A549 (cell line): ENCODE data around the gene PPP1R12C. TPM values are rescaled to one million over a fixed set of nuclear protein-coding genes. Genes with fewer than 3 reads are reported as not detected.

ENCODE experiments used
- ATAC-seq, 2 experiments: fragments of 200-7000 bp in 1 of 2; fragments of >200 bp in 1 of 2; cut with Nextera tagmentation in 1 of 2; cut with Tn5 transposase in 1 of 2; 3 replicates each; pipeline versions ENCODE4 v1.8.0 to v1.9.1; 2018 to 2020; ENCODE audit warnings: mild to moderate bottlenecking in 1 of 2, moderate library complexity in 1 of 2
- CTCF ChIA-PET: fragments of 300-600 bp; sonication (Branson Sonifier 250); formaldehyde crosslinking; extraction: SDS; loops from one replicate; lab custom pipeline; 2021; ENCODE audit warnings: antibody characterized with exemption, inconsistent platforms; lab: Yijun Ruan, JAX
- POLR2A ChIA-PET: fragments of 350-600 bp; formaldehyde crosslinking; extraction: SDS; loops from one replicate; lab custom pipeline; 2021; ENCODE audit warnings: antibody characterized with exemption, inconsistent platforms; lab: Yijun Ruan, JAX
- DNase-seq, 2 experiments: peaks; one replicate each; pipeline versions ENCODE4 v3.0.0 to v3.0.0-alpha.2; 2011 to 2016; ENCODE audit warnings: low read depth in 1 of 2, low spot score in 1 of 2
- FAIRE-seq: peaks from 2 replicates; lab custom pipeline; 2011; peaks lifted over from hg19 to GRCh38; lab: Jason Lieb, UNC
- H3K27ac ChIP-seq, 2 experiments: fragments of >200 bp; sonication (Bioruptor Twin); formaldehyde crosslinking; 3 replicates each; pipeline ENCODE4 v1.5.1; 2016 to 2017
- H3K4me1 ChIP-seq: fragments of >200 bp; sonication (Bioruptor Twin); formaldehyde crosslinking; 3 replicates; pipeline ENCODE4 v1.6.1; 2016
- H3K4me2 ChIP-seq: fragments of >200 bp; sonication (Bioruptor Twin); formaldehyde crosslinking; 3 replicates; pipeline ENCODE4 v1.6.1; 2016
- H3K4me3 ChIP-seq: fragments of >200 bp; sonication (Bioruptor Twin); formaldehyde crosslinking; 3 replicates; pipeline ENCODE4 v1.5.1; 2016
- H3K9me3 ChIP-seq: fragments of >200 bp; sonication (Bioruptor Twin); formaldehyde crosslinking; 3 replicates; pipeline ENCODE4 v1.6.1; 2016
- CBX2 ChIP-seq: fragments of 200-600 bp; sonication (generic); IDR thresholded peaks from 2 replicates; pipeline ENCODE4 v1.6.1; 2016; ENCODE audit warnings: low read depth, mild to moderate bottlenecking, borderline replicate concordance
- CEBPB ChIP-seq, 2 experiments: fragments of >200 bp in 1 of 2; sonication (Bioruptor Twin) in 1 of 2; formaldehyde crosslinking in 1 of 2; IDR thresholded peaks; 2 replicates each; pipeline ENCODE4 v1.6.1; 2012 to 2016
- CHD2 ChIP-seq: fragments of 150-350 bp; IDR thresholded peaks from 2 replicates; pipeline ENCODE4 v1.6.1; 2014; ENCODE audit warnings: low read length; ENCODE audit not compliant: partially characterized antibody
- EHF ChIP-seq: fragments of 250-450 bp; sonication (Bioruptor Pico); IDR thresholded peaks from 2 replicates; pipeline ENCODE4 v1.5.0; 2020; ENCODE audit warnings: mild to moderate bottlenecking
- FOSB ChIP-seq: fragments of 250-450 bp; sonication (Bioruptor Pico); IDR thresholded peaks from 2 replicates; pipeline ENCODE4 v1.5.0; 2020; ENCODE audit warnings: mild to moderate bottlenecking, moderate library complexity
- FOSL2 ChIP-seq, 2 experiments: fragments of 450-650 bp in 1 of 2; fragments of >200 bp in 1 of 2; sonication (Bioruptor Twin) in 1 of 2; formaldehyde crosslinking; IDR thresholded peaks; 2 replicates each; pipeline versions ENCODE4 v1.5.0 to v1.6.1; 2016 to 2020; ENCODE audit warnings: mild to moderate bottlenecking in 1 of 2, moderate library complexity in 1 of 2
- FOXS1 ChIP-seq: fragments of 250-450 bp; sonication (Bioruptor Pico); IDR thresholded peaks from 2 replicates; pipeline ENCODE4 v1.5.0; 2020; ENCODE audit warnings: mild to moderate bottlenecking, moderate library complexity
- HMGXB4 ChIP-seq: fragments of 250-450 bp; sonication (Bioruptor Pico); IDR thresholded peaks from 2 replicates; pipeline ENCODE4 v1.5.0; 2021; ENCODE audit warnings: mild to moderate bottlenecking, moderate library complexity, borderline replicate concordance
- HOXB13 ChIP-seq: fragments of 250-450 bp; sonication (Bioruptor Pico); IDR thresholded peaks from 2 replicates; pipeline ENCODE4 v1.5.0; 2020; ENCODE audit warnings: low read depth, mild to moderate bottlenecking, moderate library complexity
- JUN ChIP-seq, 2 experiments: fragments of >200 bp; sonication (Bioruptor Twin); formaldehyde crosslinking; IDR thresholded peaks; 2 replicates in 1 of 2; 3 replicates in 1 of 2; pipeline ENCODE4 v1.6.1; 2016 to 2017
- JUNB ChIP-seq: fragments of >200 bp; sonication (Bioruptor Twin); formaldehyde crosslinking; IDR thresholded peaks from 2 replicates; pipeline ENCODE4 v1.6.1; 2016
- PBX3 ChIP-seq: IDR thresholded peaks from 2 replicates; pipeline ENCODE4 v1.6.1; 2012
- POLR2A ChIP-seq: IDR thresholded peaks from 2 replicates; pipeline ENCODE4 v1.6.1; 2012; ENCODE audit warnings: mild to moderate bottlenecking, low read length
- REST ChIP-seq: fragments of 200-600 bp; sonication (generic); IDR thresholded peaks from 2 replicates; pipeline ENCODE4 v1.6.1; 2016; ENCODE audit warnings: antibody characterized with exemption, mild to moderate bottlenecking, moderate library complexity
- SMC3 ChIP-seq: fragments of >200 bp; sonication (Bioruptor Twin); formaldehyde crosslinking; IDR thresholded peaks from 3 replicates; pipeline ENCODE4 v1.6.1; 2018; ENCODE audit warnings: inconsistent platforms
- ZC3H11A ChIP-seq: fragments of 450-650 bp; IDR thresholded peaks from 2 replicates; pipeline ENCODE4 v1.6.1; 2014; ENCODE audit warnings: antibody characterized with exemption, mild to moderate bottlenecking
- WGBS: methylation state at CpG from one replicate; pipeline ENCODE4 v1.1.6; 2017; ENCODE audit errors: missing lambda C conversion rate; 5-methylcytosine and 5-hydroxymethylcytosine counted together
- polyA plus RNA-seq, 4 experiments: library from polyadenylated mRNA; depleted of rRNA in 3 of 4; stranded (reverse); fragments of >200 nt; fragmentation: RNase III in 1 of 4; extraction: RNeasy Plus Mini Kit Qiagen cat#74134 plus additional on column Dnase treatment in 1 of 4; gene quantifications; 2 replicates in 3 of 4; 3 replicates in 1 of 4; pipeline ENCODE4 v1.2.3, GENCODE V29; 2011 to 2017

Gene PPP1R12C
- polyA plus RNA-seq, 2 of the 4 experiments (the other 2 are of a cell fraction): 22.0 to 70.3 TPM

- H3K9me3 ChIP-seq: no peaks in the 10 kb centered on the region
- POLR2A ChIA-PET: no interaction called here
- ATAC-seq (peak; percentile 45 to 73), FAIRE-seq (peak; percentile 23), DNase-seq (peak; percentile 79 to 81)
- CTCF ChIA-PET: interaction anchor here (1.7 to 8.3 kb wide), 2 partner anchors 17 to 71 kb away, joined by 4 to 77 read pairs; no protein-coding TSS in a partner anchor
- H3K4me2 ChIP-seq: peak overlapping the region; percentile 50
- WGBS: 36% methylated on average over 7 of the region's 8 CpGs
- H3K4me1 ChIP-seq: peaks cover 27% of the 10 kb centered on the region
- peak overlapping the region in 1 of 2 experiments; percentile 63; a peak in 4 of 6 replicates for H3K27ac ChIP-seq
- TF ChIP-seq FOSB (CRISPR knock-in tag) (no peak), CBX2 (no peak), JUN (IDR thresholded peaks at IDR 0.05) (no peak), FOSL2 (IDR thresholded peaks at IDR 0.05) (no peak), FOSL2 (CRISPR knock-in tag; IDR thresholded peaks at IDR 0.05) (peak; percentile 57; the same call in 1 of the 2 replicates), SMC3 (no peak), POLR2A (no peak), CEBPB (IDR thresholded peaks at IDR 0.05) (no peak)
- H3K4me3 ChIP-seq: no peak overlapping the region
Measured at GRCh38 chr19:55071129-55071502, 46.3 kb downstream of the PPP1R12C start.

- TF ChIP-seq JUNB: no peak
- TF ChIP-seq CEBPB (IDR thresholded peaks at IDR 0.05): peak in 1 of 2 experiments; percentile 20; a peak in 1 of 4 replicates
- TF ChIP-seq FOXS1 (CRISPR knock-in tag): no peak
- no peak for TF ChIP-seq HMGXB4
- TF ChIP-seq HOXB13: no peak
- no peak for TF ChIP-seq CBX2
- no peak for TF ChIP-seq REST
- TF ChIP-seq, all 56 proteins: peak for 1
- Histone ChIP-seq H3K4me2 (peak overlapping the region; percentile 50), H3K4me3 (no peak overlapping the region), H3K27ac (peak overlapping the region in 1 of 2 experiments; percentile 63; a peak in 1 of 6 replicates), H3K9me3 (no peaks in the 10 kb centered on the region), H3K4me1 (peaks cover 27% of the 10 kb centered on the region)
- FAIRE-seq (no peak), DNase-seq (no peak), ATAC-seq (peak in 1 of 2 experiments; percentile 1; a peak in 1 of 6 replicates)
- WGBS: 66% methylated on average over 10 of the region's 10 CpGs
- ChIA-PET CTCF (interaction anchor here (0.6 to 8.3 kb wide), 6 partner anchors 9 to 592 kb away, joined by 3 to 77 read pairs (median 4); no protein-coding TSS in a partner anchor), POLR2A (interaction anchor here (0.9 kb wide), 1 partner anchor 10 kb away, joined by 4 read pairs; no protein-coding TSS in a partner anchor)
Measured at GRCh38 chr19:55070466-55071128, 46.8 kb downstream of the PPP1R12C start.

- CTCF ChIA-PET: interaction anchor here (0.6 to 8.3 kb wide), 5 partner anchors 10 to 588 kb away, joined by 4 to 77 read pairs (median 4); no protein-coding TSS in a partner anchor
- H3K4me1 ChIP-seq: peaks cover 27% of the 10 kb centered on the region
- no peaks in the 10 kb centered on the region for H3K9me3 ChIP-seq
- peak overlapping the region; percentile 50 to 74; a peak in 3 of 6 replicates for H3K27ac ChIP-seq
- DNase-seq (no peak), ATAC-seq (0 out of 6 replicates have a peak, but pooled peaks of 1 of the 2 experiments have one; percentile 0), FAIRE-seq (no peak)
- 91% methylated on average over 2 of the region's 2 CpGs for WGBS
- peak overlapping the region; percentile 96 for H3K4me2 ChIP-seq
- peak overlapping the region; percentile 43 for H3K4me3 ChIP-seq
- POLR2A ChIA-PET: interaction anchor here (0.9 to 1.0 kb wide), 2 partner anchors 10 to 17 kb away, joined by 3 to 4 read pairs; no protein-coding TSS in a partner anchor
- TF ChIP-seq PBX3 (no peak), ZC3H11A (no peak), EHF (CRISPR knock-in tag) (no peak), CHD2 (no peak)
Measured at GRCh38 chr19:55069865-55070197, 47.6 kb downstream of the PPP1R12C start.
